ENCODE measurements around the gene ZNF521.

ZNF521 gene

DNA sequence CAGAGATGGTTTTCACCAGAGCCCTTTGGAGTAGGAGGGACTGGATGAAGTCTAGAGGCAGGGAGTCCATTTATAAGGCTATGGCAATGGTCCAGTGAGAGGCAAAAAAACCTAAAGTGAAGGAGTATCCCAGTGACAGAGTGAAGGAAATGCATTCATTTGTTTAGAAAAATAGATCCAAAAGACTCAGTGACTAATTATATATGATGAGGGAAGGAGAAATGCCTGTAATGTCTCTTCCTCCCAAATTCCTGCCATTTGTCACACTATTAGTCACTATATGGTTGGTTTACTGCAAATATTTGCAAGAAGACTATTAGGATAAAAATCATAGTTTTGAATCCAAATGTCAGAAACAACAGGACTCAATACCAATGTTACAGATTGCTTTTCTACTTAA is 104.2 kb downstream of the ZNF521 start:
- no peak for DNase-seq

DNA sequence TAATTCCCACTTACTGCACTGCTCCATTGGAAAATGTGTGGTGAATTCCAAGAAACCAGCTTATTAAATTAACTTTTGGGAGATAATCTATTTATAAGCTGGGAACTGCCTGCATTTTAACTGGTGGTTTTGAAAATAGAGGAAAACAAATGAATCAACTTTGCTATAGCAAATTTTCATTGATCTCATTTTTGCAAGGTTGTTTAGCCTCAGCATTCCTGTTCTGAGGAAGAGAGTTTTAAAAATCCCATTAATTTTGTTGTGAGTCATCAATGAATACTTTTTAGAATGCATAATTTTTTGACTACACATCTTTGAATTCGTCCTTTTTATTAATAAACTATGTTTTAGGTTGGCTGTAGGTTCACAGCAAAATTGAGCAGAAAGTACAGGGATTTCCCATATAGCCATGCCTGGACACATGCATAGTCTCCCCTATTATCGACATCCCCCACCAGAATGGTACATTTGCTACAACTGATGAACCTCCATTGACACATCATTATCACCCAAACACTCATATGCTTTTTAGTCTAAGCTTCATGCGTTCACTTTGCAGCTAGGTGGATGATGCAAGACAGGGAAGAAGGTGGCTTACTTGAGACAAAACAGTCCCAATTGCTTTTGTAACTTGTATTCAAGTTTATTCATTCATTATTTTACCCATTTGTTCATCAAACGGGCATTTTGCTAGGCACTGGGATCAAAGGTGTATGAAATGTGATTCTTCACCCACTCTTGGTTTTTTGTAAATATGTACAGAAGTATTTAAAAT is 106.9 kb downstream of the ZNF521 start:
- DNase-seq = no peak

- no peak for DNase-seq
Measured at GRCh38 chr18:25244170-25244569, 107.8 kb downstream of the ZNF521 start.

GRCh38 chr18:25243754-25244153 is 108.2 kb downstream of the ZNF521 start:
- no peak for DNase-seq

- no peak for DNase-seq
Measured at GRCh38 chr18:25243257-25243656, 108.7 kb downstream of the ZNF521 start.

DNA sequence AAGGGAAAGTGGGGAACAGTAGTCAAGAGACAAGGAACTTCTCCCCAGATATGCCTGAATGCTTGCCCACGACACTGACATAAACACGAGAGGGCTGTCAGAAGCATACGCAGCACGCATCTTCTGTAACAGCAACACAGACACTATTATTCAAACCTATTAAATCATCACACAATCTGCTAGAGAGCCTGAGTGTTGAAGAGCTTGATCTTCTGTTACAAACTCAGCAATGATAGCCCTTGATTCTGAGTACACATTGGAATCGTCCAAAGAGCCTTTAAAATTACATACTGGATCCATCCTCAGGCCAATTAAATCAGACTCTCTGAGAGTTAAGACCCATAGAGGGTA is 111.6 kb downstream of the ZNF521 start:
- no peak for DNase-seq

GRCh38 chr18:25239581-25240419 is 112.2 kb downstream of the ZNF521 start:
- no peak for DNase-seq

- no peak for DNase-seq
Measured at GRCh38 chr18:25239151-25239550, 112.8 kb downstream of the ZNF521 start.

- no peak for DNase-seq
Measured at GRCh38 chr18:25237571-25238267, 114.2 kb downstream of the ZNF521 start.

DNA sequence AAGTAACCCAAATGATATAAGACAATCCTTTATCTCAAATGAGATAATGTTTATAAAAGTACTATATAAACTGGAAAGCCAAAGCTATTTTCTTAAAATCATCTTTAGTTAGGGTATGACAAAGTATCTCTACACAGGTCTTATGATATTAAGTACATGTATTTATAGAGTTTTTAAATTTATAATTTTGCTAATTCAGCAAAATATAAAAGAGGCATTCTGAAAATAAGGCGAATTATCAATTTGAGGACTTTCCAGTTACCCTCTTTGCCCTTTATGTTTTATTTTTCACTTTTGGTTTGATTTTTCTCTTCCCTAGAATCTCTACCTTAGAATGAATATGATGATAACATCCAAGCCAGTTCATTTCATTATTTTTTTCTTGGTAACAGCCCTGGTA is 115.2 kb downstream of the ZNF521 start:
- no peak for DNase-seq

DNA sequence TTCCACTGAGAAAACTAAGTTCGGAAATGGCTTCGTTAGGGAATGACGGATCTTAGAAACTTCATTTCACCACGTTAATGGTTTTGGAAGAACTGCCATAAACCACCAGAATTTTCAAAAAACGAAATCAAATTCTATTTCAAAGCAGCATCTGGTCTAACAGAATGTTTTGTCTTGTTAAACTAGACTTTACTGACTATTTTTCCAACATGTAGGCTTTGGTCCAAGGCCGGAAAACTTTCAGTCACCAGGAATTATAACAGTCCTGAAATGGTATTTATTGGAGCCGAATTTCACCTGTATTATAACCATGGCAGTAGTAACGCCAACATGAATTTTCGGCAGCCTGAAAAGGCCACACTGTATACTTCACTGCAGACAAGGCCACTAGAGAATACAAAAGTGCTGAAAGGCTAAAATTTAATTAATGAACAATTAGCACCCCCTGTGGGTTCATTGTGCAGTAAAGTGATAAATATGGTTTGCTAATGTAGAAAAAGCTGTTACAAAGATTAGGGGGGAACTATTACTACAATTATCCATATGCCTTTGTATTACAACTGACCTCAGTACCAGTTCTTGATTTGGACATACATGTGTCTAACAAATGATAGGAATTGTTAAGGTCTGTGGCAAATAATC is 116.4 kb downstream of the ZNF521 start:
- DNase-seq = no peak

DNA sequence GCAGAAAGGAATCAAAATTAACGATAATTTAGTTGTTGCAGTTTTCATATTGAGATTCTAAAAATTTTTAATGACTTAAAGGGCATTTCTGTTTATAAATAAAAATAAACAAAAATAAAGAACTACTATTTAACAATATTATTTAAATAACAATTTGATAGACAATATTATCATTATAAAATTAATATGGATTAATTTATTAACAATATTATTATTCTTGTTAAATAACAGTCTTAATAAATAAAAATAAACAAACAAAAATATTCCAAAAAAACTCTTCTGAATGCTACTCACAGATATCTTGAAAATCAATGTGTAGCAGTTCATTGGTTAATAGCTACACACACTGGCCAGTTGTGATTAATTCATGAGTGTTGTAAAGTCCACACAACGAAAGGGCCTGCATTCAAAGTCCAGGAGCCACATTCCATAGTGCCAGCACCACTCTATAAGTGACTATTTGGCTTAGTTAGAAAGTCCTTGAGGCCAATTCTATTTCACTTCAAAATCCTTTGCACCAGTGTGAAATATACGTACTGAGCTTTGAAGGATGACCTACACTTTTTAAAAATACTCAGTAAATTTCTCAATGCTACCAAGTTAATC is 117.1 kb downstream of the ZNF521 start:
- no peak for DNase-seq

GRCh38 chr18:25234322-25234639 is 117.7 kb downstream of the ZNF521 start:
- no peak for DNase-seq

DNA sequence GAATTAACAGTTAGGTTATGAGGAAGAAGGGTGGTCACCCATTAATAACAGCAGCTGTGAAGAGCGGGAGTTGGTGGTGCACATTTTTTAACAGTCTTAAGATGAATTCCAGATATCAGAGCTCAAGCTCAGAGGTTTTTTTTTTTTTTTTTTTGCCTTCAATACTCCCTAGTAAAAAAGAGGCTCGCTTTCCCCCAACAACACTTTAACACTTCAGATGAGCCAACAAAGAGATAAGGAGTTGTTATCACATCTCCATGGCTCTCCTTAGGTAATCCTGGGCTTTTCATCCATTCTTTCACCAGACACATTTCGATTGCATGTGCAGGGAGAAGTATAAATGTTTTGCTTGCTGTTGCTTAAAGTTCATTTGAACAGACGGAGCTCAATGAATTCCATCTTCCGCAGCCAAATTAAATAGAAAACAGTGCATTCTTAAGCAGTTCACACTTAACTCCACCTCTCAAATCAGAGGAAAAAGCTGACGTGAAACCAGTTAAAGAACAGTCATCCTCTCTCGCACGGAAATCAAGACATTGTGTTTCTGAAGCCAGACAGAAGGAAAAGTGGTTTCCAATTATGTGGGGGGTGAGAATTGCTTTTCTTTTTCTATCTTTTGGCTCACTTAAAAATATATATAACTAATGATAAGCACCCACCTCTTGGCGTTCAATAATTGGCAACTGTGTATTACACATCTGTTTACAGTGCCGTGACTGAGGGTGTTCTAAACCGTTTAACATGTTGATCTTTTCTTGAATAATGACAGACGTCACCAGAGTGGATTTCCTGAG is 118.2 kb downstream of the ZNF521 start:
- no peak for DNase-seq

DNA sequence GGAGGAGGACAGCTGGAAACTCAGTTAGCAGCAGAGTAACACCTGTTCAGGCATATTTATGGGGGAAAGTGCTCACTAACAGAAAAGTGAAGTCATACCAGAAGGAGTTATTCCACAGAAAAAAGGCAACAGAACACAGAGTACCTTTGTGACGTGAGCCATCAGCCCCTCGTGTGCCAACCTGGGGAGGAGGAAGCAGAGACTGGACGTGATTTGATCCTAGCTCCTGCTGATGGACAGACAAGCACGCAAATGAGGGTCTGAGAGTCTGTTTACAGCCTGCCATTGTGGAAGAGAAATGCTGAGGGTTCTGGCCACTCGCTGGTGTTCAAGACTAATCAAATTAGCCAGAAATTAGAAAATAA is 120.7 kb downstream of the ZNF521 start:
- DNase-seq = no peak

GRCh38 chr18:25230658-25231326 is 121.2 kb downstream of the ZNF521 start:
- no peak for DNase-seq

DNA sequence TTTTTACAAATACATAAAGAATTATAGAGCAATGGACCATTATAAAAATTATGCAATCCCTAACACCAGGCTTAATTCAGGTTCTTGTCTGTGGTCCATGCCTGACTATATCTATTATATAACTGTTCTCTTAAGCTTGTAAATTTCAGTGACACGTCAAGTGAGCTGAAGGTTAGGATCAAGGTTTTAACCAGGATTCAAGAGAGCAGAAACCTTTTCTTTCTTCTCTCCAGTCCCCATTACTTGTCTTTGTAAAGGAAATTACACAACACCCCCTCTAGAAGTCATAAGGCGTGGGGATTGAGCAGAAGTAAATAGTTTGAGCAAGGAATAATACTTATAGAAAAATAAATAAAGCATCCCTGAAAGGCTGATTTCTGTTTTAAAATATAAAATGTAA is 122.0 kb downstream of the ZNF521 start:
- no peak for DNase-seq

- DNase-seq = no peak
Measured at GRCh38 chr18:25229081-25229480, 122.9 kb downstream of the ZNF521 start.

DNA sequence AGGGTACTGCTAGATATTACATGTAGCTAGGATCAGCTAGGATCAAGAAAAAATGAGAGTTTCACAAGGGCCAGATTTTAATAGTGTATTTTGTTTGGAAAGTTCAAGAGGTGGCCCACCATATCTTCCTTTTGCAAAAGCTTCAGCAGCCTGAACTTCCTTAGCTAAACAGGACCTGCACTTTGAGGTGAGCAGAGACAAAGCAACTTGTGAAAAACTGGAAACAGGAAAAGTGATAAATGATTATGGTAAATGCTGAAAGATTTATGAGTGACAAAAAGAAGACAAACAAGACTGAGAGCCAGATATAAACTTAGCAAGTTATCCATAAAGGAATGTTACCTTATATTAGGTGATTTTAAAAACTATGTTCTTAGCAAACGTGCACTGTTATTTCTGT is 123.6 kb downstream of the ZNF521 start:
- DNase-seq = no peak

DNA sequence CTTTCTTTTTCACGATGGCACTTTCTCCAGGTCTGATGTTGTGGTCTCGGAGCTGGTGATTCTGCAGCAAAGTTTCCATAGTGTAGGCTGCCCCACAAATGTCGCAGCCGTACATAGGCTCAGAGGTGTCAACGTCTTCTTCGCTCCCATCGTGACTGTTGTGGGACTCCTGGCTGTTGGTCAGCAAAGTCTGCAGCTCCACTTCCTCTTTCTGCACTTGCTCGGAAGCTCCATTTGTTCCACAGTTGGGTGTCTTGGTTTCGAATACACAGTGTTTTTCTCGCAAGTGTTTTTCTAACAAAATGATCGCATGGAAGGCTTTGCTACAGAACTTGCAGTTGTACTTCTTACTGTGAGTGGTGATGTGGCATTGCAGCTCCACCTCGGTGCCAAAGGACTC is 126.8 kb downstream of the ZNF521 start:
- DNase-seq = no peak

Measured in NCI-H146 (cell line).